Bronchial epithelial cell (primary cell): ENCODE data around the gene MPC2. TPM values are rescaled to one million over a fixed set of nuclear protein-coding genes. Genes with fewer than 3 reads are reported as not detected.

ENCODE experiments used
- DNase-seq: peaks from one replicate; pipeline ENCODE4 v3.0.0-alpha.2; 2010; ENCODE audit warnings: low read depth
- FAIRE-seq: peaks from 2 replicates; lab custom pipeline; 2011; peaks lifted over from hg19 to GRCh38; lab: Jason Lieb, UNC
- H3K27me3 ChIP-seq: 2 replicates; pipeline ENCODE4 v1.5.1; 2011; ENCODE audit warnings: low read length; ENCODE audit not compliant: control insufficient read depth, insufficient read depth
- H3K36me3 ChIP-seq: 2 replicates; pipeline ENCODE4 v1.5.1; 2011; ENCODE audit warnings: low read length; ENCODE audit not compliant: control insufficient read depth, insufficient read depth
- H3K4me3 ChIP-seq: 2 replicates; pipeline ENCODE4 v1.5.1; 2011; ENCODE audit warnings: mild to moderate bottlenecking, low read depth, low read length, control low read depth
- CTCF ChIP-seq: IDR thresholded peaks from 2 replicates; pipeline ENCODE4 v1.5.1; 2011; ENCODE audit warnings: mild to moderate bottlenecking, moderate library complexity, low read length, control low read depth, inconsistent platforms; ENCODE audit not compliant: insufficient read depth, severe bottlenecking
- total RNA-seq: library from RNA; depleted of rRNA; stranded (reverse); fragments of >200 nt; gene quantifications from 2 replicates; pipeline ENCODE4 v1.2.1, GENCODE V29; 2014

Gene MPC2
- total RNA-seq, 1 donor from 2014 or later = 10.8 TPM

- DNase-seq (peak; percentile 74), FAIRE-seq (no peak)
Observed at GRCh38 chr1:167881069-167881468, 55.8 kb downstream of the MPC2 start.

GRCh38 chr1:167880580-167881021 lies 56.3 kb downstream of the MPC2 start:
- Histone ChIP-seq H3K27me3 (no peaks in the 10 kb centered on the region), H3K36me3 (no peaks in the 10 kb centered on the region), H3K4me3 (no peak overlapping the region)
- FAIRE-seq (no peak), DNase-seq (no peak)
- no peak for TF ChIP-seq CTCF

More at GRCh38 chr1:167881069-167881468, 55.8 kb downstream of the MPC2 start:
- Histone ChIP-seq H3K36me3 (no peaks in the 10 kb centered on the region), H3K4me3 (no peak overlapping the region), H3K27me3 (no peaks in the 10 kb centered on the region)
- no peak for TF ChIP-seq CTCF

GRCh38 chr1:167879508-167879907 lies 57.4 kb downstream of the MPC2 start:
- no peaks in the 10 kb centered on the region for H3K36me3 ChIP-seq
- FAIRE-seq (no peak), DNase-seq (no peak)
- H3K27me3 ChIP-seq = no peaks in the 10 kb centered on the region
- no peak overlapping the region for H3K4me3 ChIP-seq
- no peak for TF ChIP-seq CTCF

DNA sequence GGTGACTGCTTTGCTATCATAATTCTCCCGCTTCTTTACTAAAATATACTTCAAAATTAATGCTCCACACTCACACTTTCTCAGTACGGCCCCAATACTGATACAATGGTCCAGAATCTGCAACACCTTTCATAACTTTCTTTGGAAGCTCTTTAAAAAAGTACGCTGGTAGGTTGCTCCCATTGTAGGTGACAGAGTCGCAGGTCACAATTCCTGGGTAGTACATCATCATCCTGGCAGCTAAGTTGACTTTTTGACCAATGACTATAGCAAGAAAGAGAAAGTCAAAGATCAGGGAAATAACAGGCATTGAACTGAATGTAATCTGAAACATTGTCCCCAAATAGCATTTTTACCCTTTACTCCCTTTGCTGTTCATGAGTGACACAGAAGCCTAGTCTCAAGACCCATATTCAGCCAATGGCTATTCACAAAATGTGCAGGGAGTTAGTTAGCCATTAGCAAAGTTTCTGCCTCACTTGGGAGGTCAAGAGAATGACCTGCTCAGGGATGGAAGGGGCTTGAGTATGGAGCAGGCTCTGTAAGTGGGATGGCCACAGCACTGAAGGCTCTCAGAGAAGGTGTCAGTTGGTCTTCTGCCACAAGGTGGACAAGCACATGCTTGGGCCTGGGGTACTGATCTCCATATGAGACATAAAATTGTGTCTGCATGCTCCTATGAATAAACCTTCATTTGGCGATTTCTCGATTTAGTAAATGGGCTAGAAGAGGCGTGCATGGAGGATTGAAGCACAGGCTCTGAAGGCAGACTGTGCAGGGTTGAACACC lies 58.3 kb downstream of the MPC2 start:
- FAIRE-seq = no peak
- Histone ChIP-seq H3K4me3 (no peak overlapping the region), H3K36me3 (no peaks in the 10 kb centered on the region), H3K27me3 (no peaks in the 10 kb centered on the region)
- peak; percentile 2 for TF ChIP-seq CTCF
- DNase-seq = no peak

- no peak for DNase-seq
- no peak for FAIRE-seq
- Histone ChIP-seq H3K36me3 (no peaks in the 10 kb centered on the region), H3K27me3 (no peaks in the 10 kb centered on the region), H3K4me3 (no peak overlapping the region)
- no peak for TF ChIP-seq CTCF
Observed at GRCh38 chr1:167876597-167877175, 60.2 kb downstream of the MPC2 start.
